ENCODE data around the gene INSYN2B.

INSYN2B gene

DNA sequence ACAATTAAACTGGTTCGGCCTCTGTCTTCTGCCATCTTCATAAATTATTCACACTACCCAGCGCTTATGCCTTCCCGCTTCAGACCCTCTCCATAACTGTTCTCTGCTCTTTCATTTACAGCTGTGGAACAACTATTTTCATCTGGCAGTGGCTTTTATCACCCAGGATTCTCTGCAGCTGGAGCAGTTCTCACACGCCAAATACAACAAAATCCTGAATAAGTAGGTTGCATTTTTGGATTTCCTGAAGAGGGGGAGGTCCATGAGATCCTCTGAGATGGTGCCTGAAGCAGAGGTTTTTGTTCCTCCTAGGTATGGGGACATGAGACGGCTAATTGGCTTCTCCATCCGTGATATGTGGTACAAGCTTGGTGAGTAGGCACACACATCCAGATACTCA, 28.1 kb upstream of the INSYN2B start:
- TF ChIP-seq EZH2phosphoT487 (IDR thresholded peaks at IDR 0.05; ENCODE audit: low read depth) (no peak), CTCF (IDR thresholded peaks at IDR 0.05; ENCODE audit: low read depth, low read length) (no peak)
- no peak overlapping the region for H3K4me2 ChIP-seq (ENCODE audit: low read length)
- no peaks in the 10 kb centered on the region for H3K9me3 ChIP-seq (ENCODE audit: insufficient read depth, low read length)

GRCh38 chr5:170006021-170006420, 25.7 kb upstream of the INSYN2B start:
- Histone ChIP-seq H3K4me1 (ENCODE audit: low read length) (no peaks in the 10 kb centered on the region), H3K4me3 (ENCODE audit: low read length) (no peak overlapping the region), H2AFZ (ENCODE audit: low read depth, low read length) (no peak overlapping the region), H4K20me1 (ENCODE audit: insufficient read depth, low read length) (no peaks in the 10 kb centered on the region), H3K9me3 (ENCODE audit: insufficient read depth, low read length) (no peaks in the 10 kb centered on the region), H3K79me2 (ENCODE audit: low read length) (no peaks in the 10 kb centered on the region), H3K27me3 (ENCODE audit: low read depth, low read length) (no peaks in the 10 kb centered on the region), H3K4me2 (ENCODE audit: low read length) (no peak overlapping the region), H3K36me3 (replicated peaks; ENCODE audit: low read depth, low read length) (peaks cover 24% of the 10 kb centered on the region), H3K27ac (ENCODE audit: low read length) (no peak overlapping the region), H3K9ac (ENCODE audit: low read length) (no peak overlapping the region)
- TF ChIP-seq EZH2phosphoT487 (IDR thresholded peaks at IDR 0.05; ENCODE audit: low read depth) (no peak), CTCF (IDR thresholded peaks at IDR 0.05; ENCODE audit: low read depth, low read length) (no peak)

More for the DNA sequence above, 28.1 kb upstream of the INSYN2B start:
- no peaks in the 10 kb centered on the region for H4K20me1 ChIP-seq (ENCODE audit: insufficient read depth, low read length)
- H3K4me1 ChIP-seq (ENCODE audit: low read length) = no peaks in the 10 kb centered on the region
- H3K9ac ChIP-seq (ENCODE audit: low read length) = no peak overlapping the region
- H3K27ac ChIP-seq (ENCODE audit: low read length) = no peak overlapping the region
- H3K4me3 ChIP-seq (ENCODE audit: low read length) = no peak overlapping the region
- no peaks in the 10 kb centered on the region for H3K27me3 ChIP-seq (ENCODE audit: low read depth, low read length)
- H2AFZ ChIP-seq (ENCODE audit: low read depth, low read length) = no peak overlapping the region
- peaks cover 27% of the 10 kb centered on the region for H3K36me3 ChIP-seq (replicated peaks; ENCODE audit: low read depth, low read length)
- H3K79me2 ChIP-seq (ENCODE audit: low read length) = no peaks in the 10 kb centered on the region

GRCh38 chr5:170000155-170000554, 19.9 kb upstream of the INSYN2B start:
- Histone ChIP-seq H3K27me3 (ENCODE audit: low read depth, low read length) (no peaks in the 10 kb centered on the region), H3K4me1 (ENCODE audit: low read length) (no peaks in the 10 kb centered on the region), H3K79me2 (ENCODE audit: low read length) (no peaks in the 10 kb centered on the region), H3K9me3 (ENCODE audit: insufficient read depth, low read length) (no peaks in the 10 kb centered on the region), H3K36me3 (replicated peaks; ENCODE audit: low read depth, low read length) (peaks cover 35% of the 10 kb centered on the region), H3K9ac (ENCODE audit: low read length) (no peak overlapping the region), H3K4me2 (ENCODE audit: low read length) (no peak overlapping the region), H3K4me3 (ENCODE audit: low read length) (no peak overlapping the region), H3K27ac (ENCODE audit: low read length) (no peak overlapping the region), H4K20me1 (ENCODE audit: insufficient read depth, low read length) (no peaks in the 10 kb centered on the region), H2AFZ (ENCODE audit: low read depth, low read length) (no peak overlapping the region)
- TF ChIP-seq CTCF (IDR thresholded peaks at IDR 0.05; ENCODE audit: low read depth, low read length) (no peak), EZH2phosphoT487 (IDR thresholded peaks at IDR 0.05; ENCODE audit: low read depth) (no peak)

DNA sequence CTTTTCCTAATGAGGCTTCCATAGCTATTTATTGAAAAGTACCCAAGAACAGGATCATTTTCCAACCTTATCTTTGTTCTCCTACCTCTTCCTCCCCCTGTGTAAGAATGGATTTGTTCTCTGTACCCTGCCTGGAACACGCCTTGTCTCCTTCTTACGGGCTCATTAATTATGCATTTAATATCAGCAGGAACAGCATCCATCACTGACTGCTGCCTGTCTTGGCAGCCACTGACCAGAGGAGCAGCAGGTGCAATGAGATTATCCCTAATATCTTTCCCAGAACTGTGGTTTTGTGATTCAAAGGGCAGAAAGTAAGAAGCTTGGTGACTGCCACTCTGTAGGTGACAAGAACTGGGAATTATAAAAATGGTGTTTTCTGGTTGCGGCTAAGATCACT, 19.3 kb upstream of the INSYN2B start:
- no peak overlapping the region for H3K27ac ChIP-seq (ENCODE audit: low read length)
- no peak overlapping the region for H3K4me2 ChIP-seq (ENCODE audit: low read length)
- no peaks in the 10 kb centered on the region for H3K79me2 ChIP-seq (ENCODE audit: low read length)
- no peak overlapping the region for H3K4me3 ChIP-seq (ENCODE audit: low read length)
- H3K4me1 ChIP-seq (ENCODE audit: low read length) = no peaks in the 10 kb centered on the region
- no peak for TF ChIP-seq EZH2phosphoT487 (IDR thresholded peaks at IDR 0.05; ENCODE audit: low read depth)
- TF ChIP-seq CTCF (IDR thresholded peaks at IDR 0.05; ENCODE audit: low read depth, low read length) = no peak
- H3K36me3 ChIP-seq (replicated peaks; ENCODE audit: low read depth, low read length) = peaks cover 35% of the 10 kb centered on the region
- no peaks in the 10 kb centered on the region for H3K27me3 ChIP-seq (ENCODE audit: low read depth, low read length)
- no peaks in the 10 kb centered on the region for H3K9me3 ChIP-seq (ENCODE audit: insufficient read depth, low read length)
- no peak overlapping the region for H3K9ac ChIP-seq (ENCODE audit: low read length)
- H2AFZ ChIP-seq (ENCODE audit: low read depth, low read length) = no peak overlapping the region
- H4K20me1 ChIP-seq (ENCODE audit: insufficient read depth, low read length) = no peaks in the 10 kb centered on the region
